K562 (cell line): ENCODE measurements around the gene ARHGEF12. TPM values are rescaled to one million over a fixed set of nuclear protein-coding genes. Genes with fewer than 3 reads are reported as not detected.

Source experiments
- ATAC-seq: fragments of 200-7000 bp; cut with Tn5 transposase; 3 replicates; pipeline ENCODE4 v1.9.1; 2020; ENCODE audit warnings: moderate library complexity
- BruUV-seq: library from RNA; stranded (reverse); fragments of 400-500 nt; replicated peaks from 2 replicates; lab custom pipeline; 2021; lab: Mats Ljungman, UMichigan
- CTCF ChIA-PET: fragments of 300-600 bp; formaldehyde crosslinking; extraction: SDS; loops from one replicate; lab custom pipeline; 2021; ENCODE audit warnings: low intra/inter-chr PET ratio; lab: Yijun Ruan, JAX
- POLR2A ChIA-PET: fragments of 300-600, 350-650 bp; sonication (Branson Sonifier 250); formaldehyde crosslinking; extraction: SDS; loops from one replicate; lab custom pipeline; 2021; ENCODE audit warnings: antibody characterized with exemption, inconsistent platforms; lab: Yijun Ruan, JAX
- DNase-seq, 4 experiments: peaks; one replicate each; pipeline versions ENCODE4 v3.0.0 to v3.0.0-alpha.2; 2011 to 2018; ENCODE audit warnings: low spot score in 3 of 4, mixed read lengths in 3 of 4; ENCODE audit errors: extremely low read depth in 1 of 4
- FAIRE-seq: peaks from 2 replicates; lab custom pipeline; 2011; peaks lifted over from hg19 to GRCh38; lab: Jason Lieb, UNC
- H2AFZ ChIP-seq: 2 replicates; pipeline ENCODE4 v1.6.0; 2011; ENCODE audit warnings: low read depth, low read length, control low read depth, inconsistent platforms
- H3K27ac ChIP-seq: fragments of 200-600 bp; 3 replicates; pipeline ENCODE4 v1.8.0; 2011; ENCODE audit warnings: low read depth, mild to moderate bottlenecking, control low read depth, inconsistent platforms, low read length, moderate library complexity, mixed read lengths; ENCODE audit errors: extremely low read depth
- H3K27me3 ChIP-seq, 2 experiments: fragments of 300-600 bp in 1 of 2; 2 replicates in 1 of 2; 3 replicates in 1 of 2; pipeline versions ENCODE4 v1.6.0 to v1.8.0; 2011; ENCODE audit warnings: inconsistent platforms in 2 of 2, low read length in 2 of 2, mild to moderate bottlenecking in 1 of 2, mixed read lengths in 1 of 2, moderate library complexity in 1 of 2; ENCODE audit not compliant: control insufficient read depth in 2 of 2, insufficient read depth in 2 of 2
- H3K36me3 ChIP-seq: fragments of 300-600 bp; 3 replicates; pipeline ENCODE4 v1.8.0; 2011; ENCODE audit warnings: mild to moderate bottlenecking, low read length, inconsistent platforms; ENCODE audit not compliant: control insufficient read depth, insufficient read depth
- H3K4me1 ChIP-seq, 2 experiments: fragments of 200-600 bp in 1 of 2; replicated peaks in 1 of 2; 2 replicates in 1 of 2; 3 replicates in 1 of 2; pipeline versions ENCODE4 v1.5.1 to v1.8.0; 2011; ENCODE audit warnings: inconsistent platforms in 2 of 2, low read length in 2 of 2, mild to moderate bottlenecking in 1 of 2, mixed read lengths in 1 of 2, moderate library complexity in 1 of 2; ENCODE audit not compliant: control insufficient read depth in 2 of 2, insufficient read depth in 2 of 2
- H3K4me2 ChIP-seq: 2 replicates; pipeline ENCODE4 v1.6.1; 2011; ENCODE audit warnings: low read length, control low read depth, inconsistent platforms, mixed read lengths; ENCODE audit not compliant: insufficient read depth
- H3K4me3 ChIP-seq: fragments of 200-600 bp; sonication (generic), shearing (Covaris generic); 2 replicates; pipeline ENCODE4 v1.5.1; 2016; ENCODE audit warnings: control low read depth, inconsistent platforms
- H3K79me2 ChIP-seq: fragments of 200-600 bp; 3 replicates; pipeline ENCODE4 v1.8.0; 2011; ENCODE audit warnings: low read length, inconsistent platforms; ENCODE audit not compliant: control insufficient read depth, insufficient read depth
- H3K9ac ChIP-seq, 2 experiments: 2 replicates each; pipeline versions ENCODE4 v1.6.0 to v1.6.1; 2011; ENCODE audit warnings: low read depth in 2 of 2, low read length in 2 of 2, control low read depth in 1 of 2, inconsistent platforms in 1 of 2, mild to moderate bottlenecking in 1 of 2, mixed read lengths in 1 of 2; ENCODE audit not compliant: insufficient read depth in 1 of 2
- H3K9me1 ChIP-seq: one replicate; pipeline ENCODE4 v1.6.0; 2011; ENCODE audit warnings: inconsistent platforms, mild to moderate bottlenecking, low read length, moderate library complexity; ENCODE audit not compliant: control insufficient read depth, insufficient read depth
- H3K9me3 ChIP-seq: replicated peaks from 2 replicates; pipeline ENCODE4 v1.5.1; 2011; ENCODE audit warnings: low read depth, low read length, inconsistent platforms; ENCODE audit not compliant: control insufficient read depth, insufficient read depth
- H4K20me1 ChIP-seq: replicated peaks from 2 replicates; pipeline ENCODE4 v1.6.1; 2011; ENCODE audit warnings: low read length, inconsistent platforms, mixed read lengths; ENCODE audit not compliant: control insufficient read depth, insufficient read depth
- FOXM1 ChIP-seq, 2 experiments: fragments of 450-650 bp in 1 of 2; sonication (generic) in 1 of 2; formaldehyde crosslinking in 1 of 2; IDR thresholded peaks; 2 replicates each; pipeline versions ENCODE4 v1.6.1 to v1.9.0; 2017 to 2022; ENCODE audit warnings: low read depth in 2 of 2, mild to moderate bottlenecking in 2 of 2, missing genetic modification reagents in 1 of 2, moderate library complexity in 1 of 2
- KDM4B ChIP-seq, 2 experiments: fragments of 450-650 bp in 1 of 2; sonication (generic) in 1 of 2; IDR thresholded peaks; 2 replicates each; pipeline ENCODE4 v1.6.1; 2016 to 2017; ENCODE audit warnings: borderline replicate concordance in 2 of 2, antibody characterized with exemption in 1 of 2, low read depth in 1 of 2, mild to moderate bottlenecking in 1 of 2
- MED1 ChIP-seq: sonication (generic); formaldehyde crosslinking; IDR thresholded peaks from 2 replicates; pipeline ENCODE4 v1.8.1; 2023; ENCODE audit warnings: missing genetic modification reagents, borderline replicate concordance
- MNT ChIP-seq, 2 experiments: fragments of 450-650 bp; conservative IDR thresholded peaks; 2 replicates each; pipeline ENCODE4 v1.6.1; 2017; ENCODE audit warnings: mild to moderate bottlenecking in 2 of 2, moderate library complexity in 2 of 2
- POLR2AphosphoS5 ChIP-seq: IDR thresholded peaks from 2 replicates; pipeline ENCODE4 v1.6.1; 2011; ENCODE audit warnings: mild to moderate bottlenecking, low read depth, low read length, moderate library complexity; ENCODE audit not compliant: control insufficient read depth, insufficient read depth
- in situ Hi-C: fragments of 300-500 bp; cut with MboI; formaldehyde crosslinking; loops from 4 replicates; pipeline ENCODE4 v1.15.0; 2018; ENCODE audit warnings: inconsistent platforms, mixed read lengths
- intact Hi-C: fragments of 100-400 bp; cut with micrococcal nuclease; formaldehyde crosslinking; loops from 2 replicates; pipeline ENCODE4 v1.14.2; 2022
- polyA plus RNA-seq, 8 experiments: library from polyadenylated mRNA; depleted of rRNA in 4 of 8; stranded (reverse) in 5 of 8; unstranded in 3 of 8; fragments of >200 nt; fragmentation: Nextera tagmentation in 2 of 8; fragmentation: Illumina TruSeq in 1 of 8; extraction: Ambion mirVana in 2 of 8; extraction: Trizol in 1 of 8; gene quantifications; 2 replicates each; pipeline versions ENCODE4 v1.2.1 to v1.2.3, GENCODE V29; 2011 to 2014; ENCODE audit warnings: inconsistent platforms in 1 of 8, missing spikeins in 1 of 8
- total RNA-seq, 7 experiments: library from RNA; depleted of rRNA in 6 of 7; stranded (reverse); fragments of >200 nt in 6 of 7; fragmentation: Illumina TruSeq in 2 of 7; extraction: Trizol in 2 of 7; gene quantifications; 2 replicates each; pipeline versions ENCODE4 v1.2.1 to v1.2.3, GENCODE V29; 2011 to 2021; ENCODE audit warnings: low replicate concordance in 1 of 7

Gene ARHGEF12
- total and polyA plus RNA-seq, 9 of the 15 experiments (the other 6 are each of a cell fraction or from before 2014, with no cell fraction given): 3.5 to 51.7 (median 29.5) TPM

GRCh38 chr11:120365512-120365911, 29.3 kb downstream of the ARHGEF12 start:
- Histone ChIP-seq H3K27me3 (no peaks in the 10 kb centered on the region), H3K9ac (no peak overlapping the region), H4K20me1 (no peaks in the 10 kb centered on the region; the same call in 1 of the 2 replicates), H3K36me3 (no peaks in the 10 kb centered on the region), H3K9me1 (peaks cover 3% of the 10 kb centered on the region), H3K4me1 (peaks cover 0 to 6% of the 10 kb centered on the region in 2 experiments; a peak in 1 of 5 replicates), H3K4me2 (no peak overlapping the region), H3K79me2 (peaks cover 87% of the 10 kb centered on the region)
- no peak for DNase-seq
- ATAC-seq: no peak
- ChIA-PET CTCF (no interaction called here), POLR2A (interaction anchor here (0.8 to 2.3 kb wide), 5 partner anchors 9 to 117 kb away, joined by 3 to 9 read pairs (median 3); no protein-coding TSS in a partner anchor)
- intact Hi-C loops: no loop called here
- no peak for FAIRE-seq
- in situ Hi-C loops: no loop called here
- TF ChIP-seq POLR2AphosphoS5 (no peak), MED1 (CRISPR knock-in tag) (no peak), KDM4B (IDR thresholded peaks at IDR 0.05; ENCODE audit: borderline replicate concordance in 2 of 2, low read depth in 1 of 2) (no peak), MNT (conservative IDR thresholded peaks at IDR 0.05) (no peak), FOXM1 (IDR thresholded peaks at IDR 0.05; ENCODE audit: low read depth) (no peak), FOXM1 (CRISPR knock-in tag; IDR thresholded peaks at IDR 0.05; ENCODE audit: low read depth) (no peak)
- TF ChIP-seq, all 486 proteins: peak for 0
- Histone ChIP-seq H3K27ac (no peak overlapping the region), H3K4me3 (no peak overlapping the region), H2AFZ (no peak overlapping the region), H3K9me3 (no peaks in the 10 kb centered on the region)
- no TSS peak for BruUV-seq
